Measurements from ENCODE around the gene YBX1. TPM values are rescaled to one million over a fixed set of nuclear protein-coding genes. Genes with fewer than 3 reads are reported as not detected.
"Not testable (repeated sequence)": the region's sequence is repeated elsewhere in the genome, so short reads cannot be mapped to it uniquely, and the experiment has no call there.

The YBX1 gene
- total RNA-seq, 1 experiment from 2014 or later: 1,259 TPM

DNA sequence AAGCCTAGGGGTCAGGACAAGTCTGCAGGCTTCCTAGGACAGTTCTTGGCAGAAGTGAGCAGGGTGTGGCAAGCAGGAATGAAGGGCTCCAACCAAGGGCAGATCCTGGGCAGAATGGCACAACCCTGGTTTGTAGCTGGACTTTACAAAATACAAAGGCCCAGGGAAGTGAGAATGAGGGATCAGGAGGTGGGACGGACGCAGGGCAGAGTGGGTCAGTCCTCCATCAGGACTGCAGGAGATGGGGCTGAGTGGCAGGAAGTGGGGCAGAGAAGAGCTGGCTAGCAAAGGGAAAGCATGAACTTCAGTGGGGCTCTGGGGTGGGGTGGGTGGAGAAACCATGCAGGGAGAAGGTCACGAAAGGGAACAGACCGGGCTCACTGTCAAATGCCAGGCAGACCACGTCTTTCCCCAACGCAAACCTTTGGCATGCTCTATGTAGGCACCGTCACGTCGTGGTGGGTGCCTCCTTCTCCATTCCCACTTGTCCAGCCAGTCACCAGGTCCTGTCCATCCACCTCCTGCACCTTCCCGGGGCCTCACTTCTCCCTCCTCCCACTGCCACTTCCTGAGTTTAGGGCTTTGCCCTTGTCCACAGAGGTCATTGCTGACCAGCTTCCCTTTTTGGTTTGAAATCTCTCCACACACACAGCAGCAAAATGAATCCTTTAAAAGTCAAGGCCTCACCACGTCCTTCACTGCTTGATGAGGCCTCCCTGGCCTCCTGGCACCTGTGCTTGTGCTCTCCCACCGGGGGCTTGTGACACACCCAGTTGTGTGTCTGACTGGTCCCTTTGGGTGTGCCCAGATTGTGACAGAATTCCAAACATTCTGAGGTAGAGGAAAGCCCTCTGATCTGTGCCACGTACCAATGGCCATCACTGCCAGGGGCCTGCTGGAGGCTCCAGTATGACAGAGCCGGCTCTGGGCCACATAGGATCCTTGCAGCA is 66.5 kb downstream of the YBX1 start:
- H3K4me2 ChIP-seq (ENCODE audit: low read length): no peak overlapping the region
- no peaks in the 10 kb centered on the region for H3K9me3 ChIP-seq (ENCODE audit: low read length)
- no peaks in the 10 kb centered on the region for H3F3A ChIP-seq (ENCODE audit: low read length, unreplicated experiment)
- POLR2A ChIA-PET (ENCODE audit: unreplicated experiment): no interaction called here
- no peak overlapping the region for H3K27ac ChIP-seq (ENCODE audit: low read length)
- CTCF ChIA-PET: no interaction called here
- DNase-seq (no peak), ATAC-seq (no peak)
- intact Hi-C loops (cut with micrococcal nuclease): no loop called here
- TF ChIP-seq, protein P1, sequence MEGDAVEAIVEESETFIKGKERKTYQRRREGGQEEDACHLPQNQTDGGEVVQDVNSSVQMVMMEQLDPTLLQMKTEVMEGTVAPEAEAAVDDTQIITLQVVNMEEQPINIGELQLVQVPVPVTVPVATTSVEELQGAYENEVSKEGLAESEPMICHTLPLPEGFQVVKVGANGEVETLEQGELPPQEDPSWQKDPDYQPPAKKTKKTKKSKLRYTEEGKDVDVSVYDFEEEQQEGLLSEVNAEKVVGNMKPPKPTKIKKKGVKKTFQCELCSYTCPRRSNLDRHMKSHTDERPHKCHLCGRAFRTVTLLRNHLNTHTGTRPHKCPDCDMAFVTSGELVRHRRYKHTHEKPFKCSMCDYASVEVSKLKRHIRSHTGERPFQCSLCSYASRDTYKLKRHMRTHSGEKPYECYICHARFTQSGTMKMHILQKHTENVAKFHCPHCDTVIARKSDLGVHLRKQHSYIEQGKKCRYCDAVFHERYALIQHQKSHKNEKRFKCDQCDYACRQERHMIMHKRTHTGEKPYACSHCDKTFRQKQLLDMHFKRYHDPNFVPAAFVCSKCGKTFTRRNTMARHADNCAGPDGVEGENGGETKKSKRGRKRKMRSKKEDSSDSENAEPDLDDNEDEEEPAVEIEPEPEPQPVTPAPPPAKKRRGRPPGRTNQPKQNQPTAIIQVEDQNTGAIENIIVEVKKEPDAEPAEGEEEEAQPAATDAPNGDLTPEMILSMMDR (conservative IDR thresholded peaks at IDR 0.05; ENCODE audit: low read depth, low read length): no peak
- TF ChIP-seq EZH2 (IDR thresholded peaks at IDR 0.05; ENCODE audit: low read length, unreplicated experiment) (no peak), EZH2phosphoT487 (IDR thresholded peaks at IDR 0.05; ENCODE audit: borderline replicate concordance, low read length) (no peak)
- H2AFZ ChIP-seq (ENCODE audit: low read length): no peak overlapping the region
- no TSS peak for BruUV-seq (replicated peaks)
- no peaks in the 10 kb centered on the region for H3K4me1 ChIP-seq (ENCODE audit: insufficient read depth, low read length)
- no peaks in the 10 kb centered on the region for H3K27me3 ChIP-seq (ENCODE audit: low read length)
- no peaks in the 10 kb centered on the region for H4K20me1 ChIP-seq (ENCODE audit: low read length)
- no peak overlapping the region for H3K4me3 ChIP-seq (ENCODE audit: low read length)
- no peaks in the 10 kb centered on the region for H3K79me2 ChIP-seq (ENCODE audit: low read length)
- peaks cover 14% of the 10 kb centered on the region for H3K36me3 ChIP-seq (ENCODE audit: low read depth, low read length)
- no peaks in the 10 kb centered on the region for H3K9me2 ChIP-seq (replicated peaks; ENCODE audit: low read length)
- no peak overlapping the region for H3K9ac ChIP-seq (ENCODE audit: low read length)

DNA sequence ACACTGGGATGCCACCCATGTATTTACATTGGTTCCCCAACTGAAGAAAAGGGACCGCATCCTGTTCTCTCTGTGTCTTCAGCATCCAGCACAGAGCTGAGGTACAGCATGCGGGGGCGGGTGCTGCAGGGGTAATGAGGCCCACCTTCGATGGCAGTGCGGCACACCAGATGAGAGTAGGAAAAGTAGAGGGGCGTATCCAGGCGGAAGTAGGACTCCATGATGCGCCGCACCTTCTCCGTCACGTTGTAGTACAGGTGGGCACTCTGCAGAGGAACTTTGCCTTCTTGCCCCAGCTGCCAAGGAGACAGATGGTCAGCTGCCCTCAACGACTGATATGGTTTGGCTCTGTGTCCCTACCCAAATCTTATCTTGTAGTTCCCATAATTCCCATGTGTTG is 67.8 kb downstream of the YBX1 start:
- H4K20me1 ChIP-seq (ENCODE audit: low read length): no peaks in the 10 kb centered on the region
- TF ChIP-seq EZH2 (IDR thresholded peaks at IDR 0.05; ENCODE audit: low read length, unreplicated experiment) (no peak), EZH2phosphoT487 (IDR thresholded peaks at IDR 0.05; ENCODE audit: borderline replicate concordance, low read length) (no peak)
- TF ChIP-seq, protein P1 (conservative IDR thresholded peaks at IDR 0.05; ENCODE audit: low read depth, low read length): no peak
- DNase-seq: no peak
- no peak overlapping the region for H2AFZ ChIP-seq (ENCODE audit: low read length)
- no peaks in the 10 kb centered on the region for H3F3A ChIP-seq (ENCODE audit: low read length, unreplicated experiment)
- no peak for ATAC-seq
- H3K9me3 ChIP-seq (ENCODE audit: low read length): no peaks in the 10 kb centered on the region
- H3K4me3 ChIP-seq (ENCODE audit: low read length): no peak overlapping the region
- no peak overlapping the region for H3K27ac ChIP-seq (ENCODE audit: low read length)
- no peaks in the 10 kb centered on the region for H3K4me1 ChIP-seq (ENCODE audit: insufficient read depth, low read length)
- H3K36me3 ChIP-seq (ENCODE audit: low read depth, low read length): peaks cover 19% of the 10 kb centered on the region
- no peaks in the 10 kb centered on the region for H3K79me2 ChIP-seq (ENCODE audit: low read length)
- no peak overlapping the region for H3K9ac ChIP-seq (ENCODE audit: low read length)
- no TSS peak for BruUV-seq (replicated peaks)
- H3K27me3 ChIP-seq (ENCODE audit: low read length): no peaks in the 10 kb centered on the region
- H3K4me2 ChIP-seq (ENCODE audit: low read length): no peak overlapping the region
- intact Hi-C loops (cut with micrococcal nuclease): no loop called here
- H3K9me2 ChIP-seq (replicated peaks; ENCODE audit: low read length): no peaks in the 10 kb centered on the region
- CTCF ChIA-PET: no interaction called here
- POLR2A ChIA-PET (ENCODE audit: unreplicated experiment): no interaction called here

DNA sequence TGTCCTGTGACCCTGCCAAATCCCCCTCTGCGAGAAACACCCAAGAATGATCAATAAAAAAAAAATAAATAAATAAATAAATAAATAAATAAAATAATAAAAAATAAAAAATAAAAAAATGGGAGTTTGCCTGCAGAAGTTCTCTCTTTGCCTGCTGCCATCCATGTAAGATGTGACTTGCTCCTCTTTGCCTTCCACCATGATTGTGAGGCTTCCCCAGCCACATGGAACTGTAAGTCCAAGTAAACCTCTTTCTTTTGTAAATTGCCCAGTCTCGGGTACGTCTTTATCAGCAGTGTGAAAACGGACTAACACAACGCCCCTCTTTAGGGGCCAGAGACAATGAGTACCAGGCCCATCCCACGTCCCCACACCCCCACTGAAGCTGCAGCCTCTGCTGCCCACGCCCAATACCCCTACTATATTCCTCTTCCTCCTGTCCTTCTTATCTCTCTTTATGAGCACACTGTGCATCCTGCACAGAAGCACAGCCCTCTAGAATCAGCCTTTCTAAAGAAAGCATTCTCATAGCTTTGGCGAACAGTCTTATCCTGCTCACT is 69.4 kb downstream of the YBX1 start:
- BruUV-seq (replicated peaks); ATAC-seq; intact Hi-C loops (cut with micrococcal nuclease): not testable (repeated sequence)

More for the DNA sequence above, 69.4 kb downstream of the YBX1 start:
- DNase-seq; H3K9me2 ChIP-seq (replicated peaks; ENCODE audit: low read length); H4K20me1 ChIP-seq (ENCODE audit: low read length); H3K4me3 ChIP-seq (ENCODE audit: low read length); H3K27ac ChIP-seq (ENCODE audit: low read length); H3K27me3 ChIP-seq (ENCODE audit: low read length); H3K4me2 ChIP-seq (ENCODE audit: low read length); H2AFZ ChIP-seq (ENCODE audit: low read length); H3K9ac ChIP-seq (ENCODE audit: low read length); CTCF ChIA-PET; H3F3A ChIP-seq (ENCODE audit: low read length, unreplicated experiment); POLR2A ChIA-PET (ENCODE audit: unreplicated experiment); H3K79me2 ChIP-seq (ENCODE audit: low read length); H3K4me1 ChIP-seq (ENCODE audit: insufficient read depth, low read length); H3K9me3 ChIP-seq (ENCODE audit: low read length): not testable (repeated sequence)
- peaks cover 19% of the 10 kb centered on the region for H3K36me3 ChIP-seq (ENCODE audit: low read depth, low read length)
